ENCODE measurements around the gene NKIRAS2.

The NKIRAS2 gene

GRCh38 chr17:42026857-42027589, 7.1 kb downstream of the NKIRAS2 start:
- no peak for DNase-seq (ENCODE audit: low read depth)

DNA sequence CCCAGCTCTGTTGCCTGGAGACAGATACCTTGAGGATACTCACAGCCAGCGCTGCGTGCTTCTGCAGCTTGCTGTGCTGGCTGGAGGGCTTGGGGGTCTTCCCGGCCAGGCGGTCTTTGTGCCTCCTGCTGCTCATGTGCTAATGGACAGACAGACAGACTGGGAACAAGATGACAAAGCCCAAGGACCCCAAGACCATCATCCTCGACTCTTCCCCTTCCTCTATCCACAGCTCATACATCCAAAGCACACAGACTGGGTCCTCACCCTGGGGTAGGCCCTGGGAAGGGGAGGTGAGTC, 7.7 kb downstream of the NKIRAS2 start:
- no peak for DNase-seq (ENCODE audit: low read depth)

DNA sequence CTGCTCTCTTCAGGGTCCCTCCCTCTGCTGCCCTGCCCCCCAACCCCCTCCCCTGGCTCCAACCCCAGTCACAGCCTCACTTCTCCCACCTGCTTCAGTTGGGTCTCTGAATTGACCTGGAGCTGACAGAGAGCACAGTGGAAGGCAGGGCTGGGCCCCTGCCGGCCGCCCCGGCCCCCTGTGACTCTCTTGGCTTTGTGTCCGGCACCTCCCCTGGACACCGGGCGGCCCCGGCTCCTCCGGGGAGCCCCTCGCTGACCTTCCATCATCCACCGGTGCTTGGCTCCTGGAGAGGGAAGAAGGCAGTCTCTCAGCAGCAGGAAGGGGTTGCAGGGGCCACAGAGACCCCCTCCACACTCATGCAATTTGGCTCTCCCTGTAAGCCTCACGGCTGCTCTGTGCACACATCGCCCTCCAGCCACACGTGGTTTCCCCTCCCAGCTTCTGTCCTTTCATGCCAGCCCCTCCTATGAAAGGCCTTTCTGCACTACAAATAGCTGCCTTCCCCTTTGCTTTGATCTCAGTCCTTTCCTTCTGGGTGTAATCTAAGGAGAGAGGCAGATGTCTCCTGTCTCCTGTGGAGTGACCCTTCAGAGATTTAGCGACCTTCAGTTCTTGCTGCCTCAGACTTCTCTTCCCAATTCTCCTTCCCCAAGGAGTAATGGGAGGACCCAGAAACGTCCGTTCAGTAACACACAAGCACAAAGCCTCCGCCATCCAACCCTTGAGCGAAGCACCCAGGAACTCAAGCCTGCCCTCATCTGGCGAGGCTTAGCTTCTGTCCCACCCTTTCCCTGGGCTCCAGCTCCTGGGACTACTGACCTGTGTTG, 8.3 kb downstream of the NKIRAS2 start:
- DNase-seq (ENCODE audit: low read depth): peak; percentile 32

DNA sequence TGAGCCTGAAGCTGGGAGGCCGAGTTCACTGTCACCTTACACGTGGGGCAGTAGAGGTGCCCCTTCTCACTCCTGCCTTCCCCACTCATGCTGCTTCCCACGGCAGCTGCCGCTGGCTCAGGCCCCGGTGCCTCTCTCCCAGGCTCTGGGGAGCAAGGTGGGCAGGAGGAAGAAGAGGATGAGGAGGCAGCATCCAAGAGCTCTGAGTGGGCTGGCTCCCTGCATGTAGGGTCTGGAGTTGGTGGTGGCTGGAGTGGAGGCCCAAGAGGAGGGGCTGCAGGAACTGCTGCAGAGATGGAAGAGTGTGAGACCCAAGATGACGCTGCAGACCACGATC, 8.9 kb downstream of the NKIRAS2 start:
- no peak for DNase-seq (ENCODE audit: low read depth)

DNA sequence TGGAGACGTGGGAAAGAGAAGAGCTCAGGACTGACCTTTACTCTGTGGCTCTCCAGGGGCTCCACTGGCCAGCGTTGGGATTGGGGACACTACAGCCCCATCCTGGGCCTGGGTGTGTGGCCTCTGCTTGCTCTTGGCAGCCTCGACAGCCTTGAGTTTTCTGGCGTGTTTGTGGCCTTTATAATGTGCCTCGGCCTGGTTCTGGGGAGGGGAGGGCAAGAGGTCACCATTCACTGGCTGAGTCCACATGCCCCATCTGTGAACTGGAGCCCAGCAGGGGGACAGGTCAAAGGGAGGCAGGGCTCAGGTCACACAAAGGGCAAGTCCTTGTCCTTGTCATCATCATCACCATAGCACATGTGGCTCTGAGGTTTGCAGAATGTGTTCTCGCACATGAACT, 11.7 kb downstream of the NKIRAS2 start:
- no peak for DNase-seq (ENCODE audit: low read depth)

GRCh38 chr17:42034059-42034458, 14.2 kb downstream of the NKIRAS2 start:
- DNase-seq (ENCODE audit: low read depth): no peak

DNA sequence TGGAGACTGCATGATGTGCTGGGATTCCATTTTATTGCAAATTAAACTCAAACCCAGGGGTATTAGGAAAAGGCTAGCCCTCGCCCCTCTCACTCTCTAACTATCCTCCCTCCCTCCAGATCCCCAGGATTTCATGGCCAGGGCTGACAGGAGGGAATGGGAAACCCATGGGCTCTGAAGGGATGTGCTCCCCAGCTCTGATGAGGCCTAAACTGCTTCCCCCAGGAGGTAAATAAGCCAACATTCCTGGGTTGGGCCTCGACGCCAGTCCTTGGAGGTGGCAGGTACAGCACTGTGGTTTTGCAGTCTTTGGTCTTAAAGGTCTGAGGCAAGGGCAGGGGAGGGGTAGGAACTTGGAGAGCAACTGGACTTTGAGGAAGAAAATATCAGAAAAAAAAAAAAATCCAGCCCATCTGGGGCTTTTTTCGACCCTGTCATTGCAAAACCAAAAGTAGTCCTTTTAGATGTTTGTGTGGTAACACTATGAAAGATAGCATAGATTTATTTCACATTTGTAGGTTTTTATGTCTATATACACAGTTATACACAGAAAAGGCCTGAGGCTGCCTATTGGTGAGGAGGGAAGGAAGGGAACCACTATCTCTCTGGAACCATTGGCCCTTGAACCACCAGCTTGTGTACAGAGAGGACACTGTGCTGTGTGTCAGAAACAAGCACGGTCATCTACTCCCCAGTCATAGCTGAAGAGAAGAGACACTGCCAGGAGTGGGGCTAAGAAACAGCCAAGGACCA, 18.5 kb downstream of the NKIRAS2 start:
- DNase-seq (ENCODE audit: low read depth): no peak

DNA sequence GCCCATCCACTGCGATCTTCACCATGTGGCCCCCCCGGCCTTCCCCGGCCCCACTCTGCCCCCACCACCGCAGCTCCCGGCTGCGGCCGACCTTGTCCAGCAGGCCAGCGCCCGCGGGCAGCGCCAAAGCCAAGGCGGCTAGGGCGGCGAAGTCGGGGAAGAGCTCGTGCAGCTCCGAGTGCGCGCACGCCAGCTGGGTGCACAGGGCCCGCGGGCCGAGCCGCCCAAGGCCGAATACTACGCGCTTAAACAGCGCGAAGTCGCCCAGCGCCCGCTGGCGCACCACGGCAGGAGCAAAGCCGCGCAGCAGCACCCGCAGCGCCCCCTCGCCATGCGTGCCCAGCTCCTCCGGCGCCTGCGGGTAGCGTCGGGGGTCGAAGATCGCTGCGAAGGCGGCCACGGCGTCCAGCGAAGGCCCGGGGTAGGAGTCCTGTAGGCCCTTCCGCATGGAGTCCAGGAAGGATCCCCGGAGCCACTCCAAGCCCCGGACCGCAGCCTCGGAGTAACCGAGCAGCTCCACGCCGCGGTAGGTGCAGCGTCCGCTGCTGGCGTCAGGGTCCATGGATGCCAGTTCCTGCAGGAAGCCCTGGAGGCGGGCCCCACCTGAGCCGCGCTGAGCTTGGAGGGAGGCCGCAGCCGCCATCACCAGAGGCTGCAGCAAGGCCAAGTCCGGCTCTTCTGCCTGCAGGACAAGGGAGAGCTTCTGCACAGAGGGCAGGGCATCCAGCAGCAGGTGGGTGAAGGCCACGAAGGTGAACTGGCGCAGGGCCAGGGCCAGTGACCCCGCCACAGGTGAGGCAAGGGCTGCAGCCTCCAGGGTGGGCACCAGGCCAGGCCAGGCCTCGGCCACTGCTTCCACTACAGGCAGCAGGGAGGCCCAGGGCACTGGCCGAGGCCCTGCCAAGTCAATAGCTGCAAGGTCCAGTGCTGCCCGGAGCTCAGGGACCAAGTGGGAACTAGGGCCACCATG, 20.2 kb downstream of the NKIRAS2 start:
- no peak for DNase-seq (ENCODE audit: low read depth)

DNA sequence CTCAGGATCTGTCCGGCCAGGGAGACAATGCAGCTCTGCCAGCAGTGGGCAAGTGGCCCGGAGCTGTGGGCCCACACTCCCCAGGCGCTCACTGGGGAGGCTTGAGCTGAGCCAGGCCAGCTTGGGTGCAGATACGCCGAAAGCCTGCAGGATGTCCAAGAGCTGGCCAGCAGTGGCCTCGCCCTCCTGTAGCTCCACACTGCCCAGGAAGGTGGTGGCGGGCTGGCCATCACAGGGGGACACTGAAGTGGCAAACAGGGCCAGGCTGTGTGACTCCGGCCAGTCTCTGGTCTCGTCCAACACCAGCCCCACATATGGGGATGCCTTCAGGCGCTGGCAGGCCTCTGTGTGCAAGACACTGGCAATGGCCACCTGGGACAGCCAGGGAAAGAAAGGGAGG, 20.9 kb downstream of the NKIRAS2 start:
- DNase-seq (ENCODE audit: low read depth): no peak

GRCh38 chr17:42041619-42042018, 21.7 kb downstream of the NKIRAS2 start:
- no peak for DNase-seq (ENCODE audit: low read depth)

DNA sequence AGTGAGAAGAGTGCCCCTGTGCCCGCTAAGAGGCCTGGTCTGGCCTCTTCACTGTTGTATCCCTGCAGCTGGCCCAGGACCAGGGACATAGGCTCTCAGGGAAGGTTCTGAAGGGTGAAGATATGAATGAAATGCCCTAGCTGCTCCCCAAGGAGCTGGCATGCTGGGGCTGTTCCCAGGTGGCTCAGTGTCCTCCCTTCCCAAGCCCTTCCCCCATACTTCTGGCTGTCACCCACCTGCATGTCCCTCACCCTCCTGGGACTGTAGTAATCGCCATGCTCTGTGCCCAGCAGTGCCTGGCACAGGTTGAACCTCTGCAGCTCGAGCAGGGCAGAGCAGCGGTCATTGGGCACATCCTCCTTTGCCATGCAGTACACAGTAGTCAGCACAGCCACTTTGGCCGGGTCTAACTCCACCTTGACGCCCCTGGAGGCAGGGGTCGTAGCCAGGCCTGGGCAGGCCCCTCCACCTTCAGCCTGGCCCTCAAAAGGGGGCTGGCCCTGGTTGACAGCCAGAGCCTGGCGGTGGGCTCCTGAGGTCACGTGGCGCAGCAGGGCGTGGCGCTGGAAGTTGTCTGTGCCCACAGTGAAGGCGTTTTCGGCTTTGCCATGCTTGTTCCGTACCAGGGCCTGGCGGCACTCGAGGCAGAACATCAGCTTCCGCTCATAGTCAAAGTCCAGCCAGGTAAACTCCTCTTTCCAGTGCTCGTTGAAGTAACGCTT, 22.9 kb downstream of the NKIRAS2 start:
- DNase-seq (ENCODE audit: low read depth): no peak

DNA sequence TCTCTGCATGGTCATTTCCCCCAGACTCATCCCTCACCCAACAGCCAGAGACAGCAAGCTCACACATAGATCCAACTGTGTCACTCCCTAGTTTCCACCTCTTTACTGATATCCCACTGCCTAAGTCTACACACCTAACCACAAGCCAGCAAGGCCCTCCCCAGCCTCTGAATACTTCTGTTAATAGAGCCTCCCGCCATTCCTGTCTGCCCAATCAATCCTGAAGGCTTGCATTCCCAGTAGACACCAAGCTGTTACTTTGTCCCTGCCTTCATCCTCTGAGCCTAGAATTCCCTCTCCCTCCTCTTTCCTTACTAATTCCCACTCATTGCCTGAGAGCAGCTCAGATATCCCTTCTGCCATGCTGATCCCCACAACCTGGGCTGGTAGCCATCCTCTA, 25.8 kb downstream of the NKIRAS2 start:
- no peak for DNase-seq (ENCODE audit: low read depth)

DNA sequence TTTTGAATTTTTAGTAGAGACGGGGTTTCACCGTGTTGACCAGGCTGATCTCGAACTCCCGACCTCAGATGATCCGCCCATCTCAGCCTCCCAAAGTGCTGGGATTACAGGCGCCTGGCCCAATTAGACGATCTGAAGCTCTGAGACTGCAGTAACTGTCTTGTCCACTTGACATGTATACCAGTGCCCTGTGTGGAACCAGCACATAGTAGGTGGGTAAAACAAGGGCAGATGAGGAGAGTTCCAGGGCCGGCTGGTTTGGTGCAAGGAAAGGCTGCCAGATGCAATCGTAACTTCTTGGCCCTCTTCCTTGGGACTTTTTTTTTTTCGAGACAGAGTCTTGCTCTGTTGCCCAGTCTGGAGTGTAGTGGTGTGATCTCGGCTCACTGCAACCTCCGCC, 27.5 kb downstream of the NKIRAS2 start:
- no peak for DNase-seq (ENCODE audit: low read depth)

- peak; percentile 19 for DNase-seq (ENCODE audit: low read depth)
These were observed 30.0 kb downstream of the NKIRAS2 start for GRCh38 chr17:42049834-42050392.

DNA sequence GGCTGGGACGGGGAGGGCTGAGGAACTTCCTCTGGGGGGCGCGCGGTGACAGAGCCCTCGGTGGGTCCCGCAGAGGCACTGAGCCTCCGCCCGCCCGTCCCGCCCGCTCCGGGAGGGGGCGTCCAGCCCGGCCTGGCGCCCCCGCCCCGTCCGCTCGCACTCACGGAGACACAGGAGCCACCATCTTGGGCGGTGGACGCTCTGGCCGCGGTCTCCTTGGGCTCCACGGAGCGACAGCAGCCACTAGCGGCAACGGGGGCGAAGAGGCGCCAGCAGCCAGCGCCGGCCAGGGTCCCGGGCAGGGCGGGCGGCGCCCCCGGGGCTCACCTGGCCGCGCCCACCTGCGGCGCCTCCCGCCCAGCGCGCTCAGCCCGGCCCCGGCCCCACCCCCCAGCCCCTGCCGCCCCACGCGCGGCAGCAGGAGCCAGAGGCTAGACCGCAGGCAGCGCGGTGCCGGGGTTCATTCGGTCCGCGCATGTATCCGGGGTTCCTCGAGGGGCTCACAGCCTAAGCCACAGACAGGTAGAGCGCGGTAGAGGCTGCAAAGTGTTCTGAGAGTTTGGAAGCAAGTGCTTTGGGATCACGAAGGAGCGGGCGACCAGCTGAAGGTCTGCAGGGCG, 30.6 kb downstream of the NKIRAS2 start, which contains the start of gene C17orf113:
TSS of gene C17orf113 (minus strand) at position 209 of the 620 bp plus-strand sequence. CDS start 7,225 bp downstream, outside the sequence.
- DNase-seq (ENCODE audit: low read depth): peak; percentile 51

DNA sequence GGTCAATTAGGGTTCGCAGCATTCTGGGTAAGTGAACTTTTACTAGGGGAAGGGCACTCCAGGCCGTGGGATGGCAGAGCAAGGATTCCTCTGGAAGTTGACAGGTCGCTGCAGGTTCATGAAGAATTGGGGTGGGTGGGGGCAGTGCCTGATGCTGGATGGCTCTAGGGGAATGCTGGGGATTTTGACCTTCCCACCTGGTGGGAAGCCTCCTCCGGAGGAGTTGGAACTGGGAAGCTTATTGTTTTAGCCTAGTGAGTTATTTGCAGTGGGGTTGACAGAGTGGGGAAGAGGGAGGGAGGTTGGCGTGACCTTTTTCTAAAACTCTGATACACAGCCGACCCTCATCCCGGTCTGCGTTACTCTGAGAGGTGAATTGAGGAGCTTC, 31.1 kb downstream of the NKIRAS2 start:
- no peak for DNase-seq (ENCODE audit: low read depth)

- DNase-seq (ENCODE audit: low read depth): no peak
These were observed 31.8 kb downstream of the NKIRAS2 start for GRCh38 chr17:42051645-42052044.

DNA sequence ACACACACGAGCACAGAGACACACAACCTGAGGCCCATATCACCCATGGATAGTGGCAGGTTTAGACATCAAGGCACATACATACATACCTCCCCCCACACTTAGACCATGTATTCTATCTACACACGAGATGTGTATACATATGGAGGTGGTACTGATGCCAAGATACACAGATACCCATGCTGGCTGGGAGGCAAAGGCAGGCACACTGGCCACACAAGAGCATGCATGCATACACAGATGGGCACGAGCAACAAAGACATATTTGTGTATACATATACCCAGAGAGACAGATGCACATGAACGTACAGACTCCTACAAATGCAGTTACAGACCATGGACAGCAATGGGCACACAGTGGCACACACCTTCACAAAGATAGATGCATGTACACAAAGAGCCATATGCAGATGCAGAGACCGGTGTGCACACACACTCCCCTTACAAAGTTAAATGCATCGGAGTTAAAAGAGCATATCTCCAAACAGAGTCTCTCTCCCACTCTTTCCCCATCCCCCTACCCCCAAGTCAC, 32.5 kb downstream of the NKIRAS2 start:
- DNase-seq (ENCODE audit: low read depth): no peak

GRCh38 chr17:42053731-42054500, 34.0 kb downstream of the NKIRAS2 start:
- no peak for DNase-seq (ENCODE audit: low read depth)

Measured in ELR (cell line).